DOHH2 (cell line): Measurements from ENCODE around the gene MEGF11.

Experiments used
- H3F3A ChIP-seq: fragments of 200-600 bp; sonication (generic), shearing (Covaris generic); 2 replicates; pipeline ENCODE4 v1.6.0; 2016; ENCODE audit warnings: antibody characterized with exemption, mild to moderate bottlenecking; ENCODE audit not compliant: control insufficient read depth, insufficient read depth
- H3K27ac ChIP-seq: fragments of 200-600 bp; sonication (generic); 2 replicates; pipeline ENCODE4 v1.5.1; 2014; ENCODE audit warnings: low read depth, mild to moderate bottlenecking, low read length, moderate library complexity
- H3K27me3 ChIP-seq: fragments of 200-600 bp; sonication (generic); 2 replicates; pipeline ENCODE4 v1.6.1; 2014; ENCODE audit warnings: mild to moderate bottlenecking, low read length, mixed read lengths; ENCODE audit not compliant: control insufficient read depth
- H3K36me3 ChIP-seq: fragments of 200-600 bp; sonication (generic); 2 replicates; pipeline ENCODE4 v1.6.1; 2014; ENCODE audit warnings: mild to moderate bottlenecking, low read length, moderate library complexity, mixed read lengths; ENCODE audit not compliant: control insufficient read depth
- H3K4me1 ChIP-seq: fragments of 200-600 bp; sonication (generic); 2 replicates; pipeline ENCODE4 v1.6.1; 2014; ENCODE audit warnings: mild to moderate bottlenecking, low read length, mixed read lengths; ENCODE audit not compliant: control insufficient read depth
- H3K4me2 ChIP-seq: fragments of 200-600 bp; sonication (generic); 2 replicates; pipeline ENCODE4 v1.6.0; 2014; ENCODE audit warnings: mild to moderate bottlenecking, low read length, moderate library complexity
- H3K4me3 ChIP-seq: fragments of 200-600 bp; sonication (generic); 2 replicates; pipeline ENCODE4 v1.5.1; 2014; ENCODE audit warnings: mild to moderate bottlenecking, low read length, mixed read lengths
- H3K79me2 ChIP-seq: fragments of 200-600 bp; sonication (generic); 2 replicates; pipeline ENCODE4 v1.6.1; 2014; ENCODE audit warnings: mild to moderate bottlenecking, low read length, mixed read lengths; ENCODE audit not compliant: control insufficient read depth
- H3K9me2 ChIP-seq: fragments of 200-600 bp; sonication (generic); replicated peaks from 2 replicates; pipeline ENCODE4 v1.6.1; 2014; ENCODE audit warnings: mild to moderate bottlenecking, low read length, mixed read lengths; ENCODE audit not compliant: control insufficient read depth
- H3K9me3 ChIP-seq: fragments of 200-600 bp; sonication (generic); 2 replicates; pipeline ENCODE4 v1.6.1; 2014; ENCODE audit warnings: antibody characterized with exemption, low read length, mixed read lengths; ENCODE audit not compliant: control insufficient read depth, insufficient read depth
- H4K20me1 ChIP-seq: fragments of 200-600 bp; sonication (generic); 2 replicates; pipeline ENCODE4 v1.6.0; 2014; ENCODE audit warnings: low read depth, mild to moderate bottlenecking, antibody characterized with exemption, low read length, moderate library complexity; ENCODE audit not compliant: control insufficient read depth, insufficient read depth
- CTCF ChIP-seq: fragments of 200-600 bp; sonication (generic); IDR thresholded peaks from one replicate; pipeline ENCODE4 v1.5.1; 2014; ENCODE audit warnings: antibody characterized with exemption, mild to moderate bottlenecking, low read depth, low read length; ENCODE audit not compliant: poor library complexity, severe bottlenecking
- EZH2phosphoT487 ChIP-seq: fragments of 200-600 bp; sonication (generic); IDR thresholded peaks from 2 replicates; pipeline ENCODE4 v1.6.1; 2017; ENCODE audit warnings: borderline replicate concordance, mild to moderate bottlenecking, antibody characterized with exemption, low read length, moderate library complexity, mixed read lengths

MEGF11 gene

DNA sequence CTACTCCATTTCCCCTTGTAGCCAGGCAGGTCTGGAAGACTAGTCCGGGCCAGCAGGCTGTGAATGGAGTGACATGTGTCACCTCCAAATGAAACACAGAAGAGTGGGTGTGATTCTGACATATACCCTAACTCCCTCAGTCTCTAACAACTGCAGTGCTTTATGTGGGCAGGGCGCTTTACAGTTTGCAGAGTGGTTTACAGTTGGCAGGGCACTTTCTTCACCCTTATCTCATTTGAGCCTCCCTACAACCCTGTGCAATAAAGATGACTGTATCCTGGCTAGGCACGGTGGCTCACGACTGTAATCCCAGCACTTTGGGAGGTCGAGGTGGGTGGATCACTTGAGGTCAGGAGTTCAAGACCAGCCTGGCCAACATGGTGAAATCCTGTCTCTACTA lies 208.0 kb downstream of the MEGF11 start:
- Histone ChIP-seq H3K4me3 (no peak overlapping the region), H3K27me3 (no peaks in the 10 kb centered on the region), H3K27ac (no peak overlapping the region), H3K36me3 (peaks cover 15% of the 10 kb centered on the region; the same call in 1 of the 2 replicates), H3K4me1 (no peaks in the 10 kb centered on the region; the same call in 1 of the 2 replicates), H3F3A (no peaks in the 10 kb centered on the region), H3K9me2 (no peaks in the 10 kb centered on the region), H3K4me2 (no peak overlapping the region), H3K9me3 (peaks cover 3% of the 10 kb centered on the region; the same call in 1 of the 2 replicates), H4K20me1 (no peaks in the 10 kb centered on the region), H3K79me2 (no peaks in the 10 kb centered on the region)
- no peak for TF ChIP-seq EZH2phosphoT487
- no peak for TF ChIP-seq CTCF

GRCh38 chr15:66044837-66045236 lies 208.7 kb downstream of the MEGF11 start:
- Histone ChIP-seq H3K4me2 (no peak overlapping the region), H3K36me3 (peaks cover 22% of the 10 kb centered on the region), H3K4me1 (no peaks in the 10 kb centered on the region; the same call in 1 of the 2 replicates), H3K79me2 (no peaks in the 10 kb centered on the region), H4K20me1 (peaks cover 3% of the 10 kb centered on the region; the same call in 1 of the 2 replicates), H3K9me2 (no peaks in the 10 kb centered on the region), H3F3A (no peaks in the 10 kb centered on the region), H3K27me3 (no peaks in the 10 kb centered on the region), H3K9me3 (peaks cover 3% of the 10 kb centered on the region; the same call in 1 of the 2 replicates), H3K4me3 (no peak overlapping the region), H3K27ac (no peak overlapping the region)
- TF ChIP-seq EZH2phosphoT487 = no peak
- no peak for TF ChIP-seq CTCF

DNA sequence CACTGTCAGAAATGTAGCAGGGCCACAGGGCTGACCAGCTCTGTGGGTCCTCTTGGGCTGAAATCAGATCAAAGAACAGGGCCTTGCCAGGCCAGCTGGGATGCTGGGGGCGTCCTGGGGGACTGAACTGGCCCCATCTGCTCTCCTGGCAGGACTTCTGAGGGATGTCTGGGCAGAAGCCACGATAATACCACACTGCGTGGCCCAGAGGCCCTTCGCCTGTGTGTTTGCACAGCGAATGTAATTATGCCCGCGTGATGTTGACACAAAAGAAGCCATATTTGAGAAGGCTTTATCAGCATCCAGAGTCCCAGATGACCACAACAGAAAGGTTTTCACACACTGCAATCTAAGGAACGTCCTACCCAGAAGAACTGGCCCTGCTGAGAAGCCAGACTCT lies 210.3 kb downstream of the MEGF11 start:
- no peak overlapping the region for H3K4me2 ChIP-seq
- H4K20me1 ChIP-seq = peaks cover 3% of the 10 kb centered on the region; the same call in 1 of the 2 replicates
- H3F3A ChIP-seq = no peaks in the 10 kb centered on the region
- H3K4me1 ChIP-seq = no peaks in the 10 kb centered on the region; the same call in 1 of the 2 replicates
- no peaks in the 10 kb centered on the region for H3K9me2 ChIP-seq
- peaks cover 30% of the 10 kb centered on the region for H3K36me3 ChIP-seq
- no peak overlapping the region for H3K4me3 ChIP-seq
- peaks cover 3% of the 10 kb centered on the region; the same call in 1 of the 2 replicates for H3K9me3 ChIP-seq
- no peak overlapping the region for H3K27ac ChIP-seq
- H3K27me3 ChIP-seq = no peaks in the 10 kb centered on the region
- TF ChIP-seq CTCF = no peak
- no peak for TF ChIP-seq EZH2phosphoT487
- no peaks in the 10 kb centered on the region for H3K79me2 ChIP-seq
